Right lobe of liver (tissue), 6 donors: ENCODE data around the gene ATP6V1A. TPM values are rescaled to one million over a fixed set of nuclear protein-coding genes. Genes with fewer than 3 reads are reported as not detected.

ENCODE experiments used
- ATAC-seq, 4 donors: fragments of 200-7000 bp; cut with Tn5 transposase; one replicate each; pipeline ENCODE4 v1.9.1; 2020; ENCODE audit warnings: mild to moderate bottlenecking in 4 of 4, moderate library complexity in 4 of 4
- DNase-seq, 3 donors: peaks; one replicate each; pipeline ENCODE4 v3.0.0-alpha.2; 2020
- H3K27ac ChIP-seq, 3 donors: fragments of 200-600 bp; one replicate each; pipeline ENCODE4 v1.8.0; 2022
- H3K27me3 ChIP-seq, 2 donors: fragments of 200-600 bp; one replicate each; pipeline ENCODE4 v1.8.0; 2022
- H3K36me3 ChIP-seq, 4 donors: fragments of 200-600 bp; sonication (generic) in 1 of 4; one replicate each; pipeline versions ENCODE4 v1.5.1 to v1.8.0; 2017 to 2022; ENCODE audit warnings: control low read depth in 1 of 4
- H3K4me1 ChIP-seq, 4 donors: fragments of 200-600 bp; sonication (generic) in 1 of 4; one replicate each; pipeline versions ENCODE4 v1.5.1 to v1.8.0; 2017 to 2022; ENCODE audit warnings: control low read depth in 1 of 4
- H3K4me3 ChIP-seq, 3 donors: fragments of 200-600 bp; one replicate each; pipeline ENCODE4 v1.8.0; 2022
- H3K9me3 ChIP-seq, 4 donors: fragments of 200-600 bp; sonication (generic) in 1 of 4; one replicate each; pipeline versions ENCODE4 v1.5.1 to v1.8.0; 2017 to 2022; ENCODE audit warnings: control low read depth in 1 of 4
- CTCF ChIP-seq, 4 donors: fragments of 200-600 bp in 3 of 4; fragments of 450-650 bp in 1 of 4; IDR thresholded peaks; one replicate each; pipeline versions ENCODE4 v1.5.1 to v1.8.0; 2016 to 2022; ENCODE audit warnings: antibody characterized with exemption in 4 of 4, mild to moderate bottlenecking in 2 of 4
- POLR2A ChIP-seq: fragments of 450-650 bp; IDR thresholded peaks from one replicate; pipeline ENCODE4 v1.6.1; 2017; ENCODE audit warnings: antibody characterized with exemption, mild to moderate bottlenecking
- WGBS: methylation state at CpG from one replicate; pipeline ENCODE4 v1.1.6; 2018; ENCODE audit warnings: low coverage, low lambda C conversion rate; ENCODE audit not compliant: insufficient coverage; ENCODE audit errors: missing lambda C conversion rate; 5-methylcytosine and 5-hydroxymethylcytosine counted together
- intact Hi-C, 2 donors: fragments of 100-400 bp; cut with DNase I; formaldehyde crosslinking; loops; one replicate each; pipeline versions ENCODE4 v1.11.2 to v1.14.1; 2022
- total RNA-seq, 6 experiments: library from RNA; depleted of rRNA in 2 of 6; stranded (reverse); fragments of >200 nt in 2 of 6; fragmentation: NEBNext Ultra II Directional in 3 of 6; extraction: Animal tissue kit (Norgen Biotek cat#: 25700) in 3 of 6; gene quantifications; one replicate each; pipeline versions ENCODE4 v1.1.0 to v1.2.4, GENCODE V29; 2016 to 2023
- donor health status: DM: no; HTN: yes; CAD: no.
- donor health status: DM: no; HTN: no; CAD: no.
- donor health status: DM: no; HTN: no; CAD: no.
- donor health status: DM: no; HTN: yes; CAD: no.
- donor health status: DM: no; HTN: yes; CAD: no.

The ATP6V1A gene
- total RNA-seq, 6 experiments from 2014 or later = 39.6 to 52.7 (median 47.7) TPM

GRCh38 chr3:113717818-113718217 is 29.0 kb upstream of the ATP6V1A start:
- intact Hi-C loops = no loop called here
- H3K27me3 ChIP-seq = no peaks in the 10 kb centered on the region
- no peak for DNase-seq
- no peaks in the 10 kb centered on the region for H3K4me1 ChIP-seq
- H3K27ac ChIP-seq = no peak overlapping the region
- TF ChIP-seq CTCF (IDR thresholded peaks at IDR 0.05) (no peak), POLR2A (no peak)
- ATAC-seq = no peak
- H3K36me3 ChIP-seq = peaks cover 0 to 30% (median 17%) of the 10 kb centered on the region in 4 donors
- WGBS = 96% methylated on average over 3 of the region's 3 CpGs
- no peaks in the 10 kb centered on the region for H3K9me3 ChIP-seq
- H3K4me3 ChIP-seq = no peak overlapping the region

GRCh38 chr3:113719294-113719693 is 27.5 kb upstream of the ATP6V1A start:
- Histone ChIP-seq H3K4me3 (no peak overlapping the region), H3K9me3 (no peaks in the 10 kb centered on the region), H3K4me1 (no peaks in the 10 kb centered on the region), H3K27ac (no peak overlapping the region), H3K27me3 (no peaks in the 10 kb centered on the region), H3K36me3 (peaks cover 0 to 36% (median 20%) of the 10 kb centered on the region in 4 donors)
- intact Hi-C loops = no loop called here
- TF ChIP-seq POLR2A (no peak), CTCF (IDR thresholded peaks at IDR 0.05) (no peak)
- 92% methylated on average over 1 of the region's 1 CpG for WGBS
- ATAC-seq (no peak), DNase-seq (no peak)

GRCh38 chr3:113719758-113720157 is 27.1 kb upstream of the ATP6V1A start:
- Histone ChIP-seq H3K27ac (no peak overlapping the region), H3K9me3 (no peaks in the 10 kb centered on the region), H3K36me3 (peaks cover 0 to 36% (median 20%) of the 10 kb centered on the region in 4 donors), H3K4me1 (no peaks in the 10 kb centered on the region), H3K4me3 (no peak overlapping the region), H3K27me3 (no peaks in the 10 kb centered on the region)
- TF ChIP-seq CTCF (IDR thresholded peaks at IDR 0.05) = no peak
- TF ChIP-seq POLR2A = no peak
- 85% methylated on average over 2 of the region's 2 CpGs for WGBS
- intact Hi-C loops = no loop called here
- DNase-seq = no peak
- no peak for ATAC-seq

GRCh38 chr3:113721636-113722035 is 25.2 kb upstream of the ATP6V1A start:
- DNase-seq (no peak), ATAC-seq (no peak)
- TF ChIP-seq POLR2A (no peak), CTCF (IDR thresholded peaks at IDR 0.05) (no peak)
- H3K9me3 ChIP-seq = no peaks in the 10 kb centered on the region
- intact Hi-C loops = no loop called here
- H3K27me3 ChIP-seq = no peaks in the 10 kb centered on the region
- H3K27ac ChIP-seq = no peak overlapping the region
- no peak overlapping the region for H3K4me3 ChIP-seq
- WGBS = 58% methylated on average over 3 of the region's 3 CpGs
- H3K4me1 ChIP-seq = no peaks in the 10 kb centered on the region
- H3K36me3 ChIP-seq = peaks cover 0 to 36% (median 20%) of the 10 kb centered on the region in 4 donors

GRCh38 chr3:113728661-113729060 is 18.2 kb upstream of the ATP6V1A start:
- intact Hi-C loops = no loop called here
- ATAC-seq (no peak), DNase-seq (no peak)
- WGBS = 94% methylated on average over 2 of the region's 2 CpGs
- no peak overlapping the region for H3K4me3 ChIP-seq
- no peak overlapping the region for H3K27ac ChIP-seq
- no peaks in the 10 kb centered on the region for H3K36me3 ChIP-seq
- no peaks in the 10 kb centered on the region for H3K9me3 ChIP-seq
- H3K4me1 ChIP-seq = no peaks in the 10 kb centered on the region
- no peaks in the 10 kb centered on the region for H3K27me3 ChIP-seq
- no peak for TF ChIP-seq POLR2A
- TF ChIP-seq CTCF (IDR thresholded peaks at IDR 0.05) = no peak
